ENCODE measurements around the gene CD72. TPM values are rescaled to one million over a fixed set of nuclear protein-coding genes. Genes with fewer than 3 reads are reported as not detected.

Gene CD72, protein sequence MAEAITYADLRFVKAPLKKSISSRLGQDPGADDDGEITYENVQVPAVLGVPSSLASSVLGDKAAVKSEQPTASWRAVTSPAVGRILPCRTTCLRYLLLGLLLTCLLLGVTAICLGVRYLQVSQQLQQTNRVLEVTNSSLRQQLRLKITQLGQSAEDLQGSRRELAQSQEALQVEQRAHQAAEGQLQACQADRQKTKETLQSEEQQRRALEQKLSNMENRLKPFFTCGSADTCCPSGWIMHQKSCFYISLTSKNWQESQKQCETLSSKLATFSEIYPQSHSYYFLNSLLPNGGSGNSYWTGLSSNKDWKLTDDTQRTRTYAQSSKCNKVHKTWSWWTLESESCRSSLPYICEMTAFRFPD
- total RNA-seq (1 to 10 TPM; 4.4 to 6.5 TPM), polyA plus RNA-seq (1 to 10 TPM; 1.4 to 1.8 TPM)

DNA sequence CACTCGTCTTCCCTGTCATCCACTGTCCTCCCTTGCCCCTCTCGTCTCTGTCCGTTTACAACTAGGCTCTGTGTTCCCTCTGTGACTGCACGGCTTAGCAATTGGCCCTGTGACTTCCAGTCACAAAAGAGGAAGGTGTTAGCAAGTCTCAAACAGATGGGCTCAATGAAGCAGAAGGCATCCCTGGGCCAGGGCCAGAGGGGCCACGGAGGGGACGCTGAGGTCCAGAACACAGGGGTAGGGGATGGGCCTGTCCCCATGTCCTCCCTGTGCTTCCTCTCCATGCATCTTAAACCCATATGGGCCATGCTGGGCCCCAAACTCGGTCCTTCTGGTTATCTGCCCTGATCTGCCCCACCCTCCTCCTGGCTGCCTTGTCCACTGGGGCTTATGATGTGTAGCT lies at the start of gene CD72:
Gene CD72, minus strand, starts transcription at position 89 of the 403 bp plus-strand sequence. CDS start 110 bp downstream, outside the sequence.
- H3K27ac ChIP-seq (ENCODE audit: low read depth, low read length), result peak within 1 kb of the TSS; percentile 60
- Mint-ChIP-seq H3K27ac (peak within 1 kb of the TSS; percentile 73 to 95 (median 93)), H3K36me3 (no peaks in the 10 kb centered on the region), H3K27me3 (no peaks in the 10 kb centered on the region), H3K4me3 (peak within 1 kb of the TSS; percentile 84 to 91 (median 88)), H3K9me3 (no peaks in the 10 kb centered on the region), H3K4me1 (peaks cover 26 to 58% (median 35%) of the 10 kb centered on the region in 4 donors)
- H3K36me3 ChIP-seq (ENCODE audit: insufficient read depth, low read length), result no peaks in the 10 kb centered on the region
- CTCF ChIA-PET (ENCODE audit: partially characterized antibody), result interaction anchor here (1.3 to 11.1 kb wide), 7 partner anchors 7 to 114 kb away, joined by 4 to 145 read pairs (median 14); partner anchors contain the start of genes CCDC107, CREB3, RMRP and TLN1
- H3K4me3 ChIP-seq (ENCODE audit: low read length in 2 of 2), result peak within 1 kb of the TSS; percentile 63 to 64
- H3K9me3 ChIP-seq (ENCODE audit: control insufficient read depth in 1 of 2, low read length in 2 of 2), result no peaks in the 10 kb centered on the region
- POLR2A ChIA-PET (ENCODE audit: partially characterized antibody), result interaction anchor here (1.2 to 8.2 kb wide), 6 partner anchors 11 to 77 kb away, joined by 5 to 148 read pairs (median 41); partner anchors contain the start of genes CCDC107, RMRP, SIT1 and TESK1
- no peaks in the 10 kb centered on the region for H3K27me3 ChIP-seq (ENCODE audit: insufficient read depth, low read length)
- no peak for DNase-seq
- H3K4me1 ChIP-seq (ENCODE audit: insufficient read depth, low read length), result peaks cover 36% of the 10 kb centered on the region
- intact Hi-C loops (cut with micrococcal nuclease), result loop anchor here (5.0 kb wide), 1 partner anchor 264 kb away; no protein-coding TSS in a partner anchor

DNA sequence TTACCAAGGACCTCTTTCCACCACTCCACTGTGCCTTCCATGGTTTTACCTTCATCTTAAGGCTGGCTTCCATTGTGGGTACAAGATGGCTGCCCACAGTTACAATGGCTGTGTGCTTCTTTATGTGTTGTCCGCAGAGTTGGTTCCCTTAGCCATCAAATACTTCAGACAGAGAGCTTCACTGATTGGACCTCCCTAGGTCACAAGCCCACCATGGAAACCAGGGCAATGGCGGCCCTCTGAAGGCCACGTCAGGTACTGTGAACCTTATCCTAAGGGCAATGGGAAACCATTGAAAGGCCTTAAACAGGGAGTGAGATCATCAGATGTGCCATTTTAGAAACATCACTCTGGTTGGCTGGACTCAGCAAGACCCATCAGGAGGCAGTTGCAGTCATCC lies 49.7 kb upstream of the CD72 start:
- Histone ChIP-seq H3K27me3 (ENCODE audit: insufficient read depth, low read length) (no peaks in the 10 kb centered on the region), H3K36me3 (ENCODE audit: insufficient read depth, low read length) (no peaks in the 10 kb centered on the region), H3K4me1 (ENCODE audit: insufficient read depth, low read length) (peaks cover 25% of the 10 kb centered on the region), H3K27ac (ENCODE audit: low read depth, low read length) (no peak overlapping the region), H3K9me3 (ENCODE audit: control insufficient read depth in 1 of 2, low read length in 2 of 2) (no peaks in the 10 kb centered on the region), H3K4me3 (ENCODE audit: low read length in 2 of 2) (no peak overlapping the region)
- Mint-ChIP-seq H3K4me1 (peaks cover 19 to 37% (median 28%) of the 10 kb centered on the region in 4 donors), H3K4me3 (no peak overlapping the region), H3K27ac (no peak overlapping the region), H3K9me3 (peaks cover 0 to under 1% (median 0%) of the 10 kb centered on the region in 8 donors), H3K36me3 (no peaks in the 10 kb centered on the region), H3K27me3 (no peaks in the 10 kb centered on the region)
- POLR2A ChIA-PET (ENCODE audit: partially characterized antibody), result no interaction called here
- CTCF ChIA-PET (ENCODE audit: partially characterized antibody), result interaction anchor here (0.6 to 17.9 kb wide), 4 partner anchors 9 to 62 kb away, joined by 3 to 339 read pairs (median 133); partner anchors contain the start of genes CCDC107, RMRP, SIT1 and TPM2
- intact Hi-C loops (cut with micrococcal nuclease), result no loop called here
- no peak for DNase-seq

DNA sequence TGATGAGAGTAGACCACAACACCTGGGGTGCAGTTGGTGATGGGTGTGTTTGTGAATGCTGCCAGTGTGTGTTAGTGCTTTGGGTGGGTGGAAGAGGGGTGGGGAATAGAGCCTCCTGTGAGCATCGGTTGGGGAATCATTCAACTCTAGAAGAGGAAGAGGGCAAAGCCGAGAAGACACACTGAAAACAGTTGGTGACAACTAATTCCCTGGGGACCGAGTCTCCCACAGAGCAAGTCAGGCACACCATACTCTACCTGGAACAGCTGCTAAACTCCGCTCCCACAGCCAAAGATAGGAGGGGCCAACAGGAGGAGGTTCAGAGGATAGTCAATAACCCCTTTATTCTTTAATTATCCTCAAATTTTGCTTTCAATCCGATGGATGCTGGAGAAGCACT lies 48.3 kb upstream of the CD72 start:
- H3K27ac ChIP-seq (ENCODE audit: low read depth, low read length), result no peak overlapping the region
- Mint-ChIP-seq H3K9me3 (peaks cover 0 to 1% (median 0%) of the 10 kb centered on the region in 8 donors), H3K27ac (peak overlapping the region in 2 of 7 donors; percentile 9 to 42), H3K4me3 (peak overlapping the region in 1 of 8 donors; percentile 15), H3K27me3 (no peaks in the 10 kb centered on the region), H3K36me3 (peaks cover 4% of the 10 kb centered on the region in 2 donors), H3K4me1 (peaks cover 32 to 51% (median 42%) of the 10 kb centered on the region in 4 donors)
- CTCF ChIA-PET (ENCODE audit: partially characterized antibody), result interaction anchor here (1.0 to 17.9 kb wide), 5 partner anchors 9 to 216 kb away, joined by 3 to 339 read pairs (median 10); partner anchors contain the start of genes CCDC107, RMRP, SIT1 and TPM2
- H3K9me3 ChIP-seq (ENCODE audit: control insufficient read depth in 1 of 2, low read length in 2 of 2), result no peaks in the 10 kb centered on the region
- intact Hi-C loops (cut with micrococcal nuclease), result no loop called here
- H3K27me3 ChIP-seq (ENCODE audit: insufficient read depth, low read length), result no peaks in the 10 kb centered on the region
- H3K4me3 ChIP-seq (ENCODE audit: low read length in 2 of 2), result no peak overlapping the region
- DNase-seq, result no peak
- no peaks in the 10 kb centered on the region for H3K36me3 ChIP-seq (ENCODE audit: insufficient read depth, low read length)
- H3K4me1 ChIP-seq (ENCODE audit: insufficient read depth, low read length), result peaks cover 39% of the 10 kb centered on the region
- POLR2A ChIA-PET (ENCODE audit: partially characterized antibody), result interaction anchor here (1.8 to 12.3 kb wide), 4 partner anchors 9 to 65 kb away, joined by 8 to 420 read pairs (median 96); partner anchors contain the start of genes CCDC107, CREB3, RMRP and SIT1

DNA sequence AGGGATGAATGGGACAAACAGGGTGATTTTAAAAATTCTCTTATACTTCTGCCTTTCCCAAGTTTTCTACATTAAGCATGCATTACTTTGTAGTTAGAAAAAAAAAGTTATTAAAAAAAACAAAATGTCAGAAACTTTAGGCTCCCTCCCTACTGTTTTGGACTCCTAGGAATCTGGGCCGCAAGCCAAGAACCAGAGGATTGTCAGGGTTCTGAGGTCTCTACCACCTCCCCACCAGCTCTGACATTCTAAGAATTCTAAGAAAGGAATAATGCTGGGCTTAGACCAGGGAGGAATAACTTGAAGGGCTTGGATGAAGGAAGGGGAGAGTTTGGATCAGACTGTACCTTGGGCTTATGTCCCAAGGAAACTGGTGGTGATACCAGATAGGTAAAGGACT lies 47.8 kb upstream of the CD72 start:
- Mint-ChIP-seq H3K4me3 (peak overlapping the region in 7 of 8 donors; percentile 8 to 91 (median 88)), H3K27ac (peak overlapping the region in 5 of 7 donors; percentile 9 to 63 (median 37)), H3K36me3 (peaks cover 5 to 7% of the 10 kb centered on the region in 2 donors), H3K4me1 (peaks cover 32 to 56% (median 45%) of the 10 kb centered on the region in 4 donors), H3K9me3 (peaks cover 0 to 1% (median 0%) of the 10 kb centered on the region in 8 donors), H3K27me3 (no peaks in the 10 kb centered on the region)
- no peak for DNase-seq
- Histone ChIP-seq H3K27ac (ENCODE audit: low read depth, low read length) (no peak overlapping the region), H3K9me3 (ENCODE audit: control insufficient read depth in 1 of 2, low read length in 2 of 2) (no peaks in the 10 kb centered on the region), H3K4me1 (ENCODE audit: insufficient read depth, low read length) (peaks cover 44% of the 10 kb centered on the region), H3K36me3 (ENCODE audit: insufficient read depth, low read length) (no peaks in the 10 kb centered on the region), H3K27me3 (ENCODE audit: insufficient read depth, low read length) (no peaks in the 10 kb centered on the region), H3K4me3 (ENCODE audit: low read length in 2 of 2) (no peak overlapping the region)
- intact Hi-C loops (cut with micrococcal nuclease), result no loop called here
- ChIA-PET POLR2A (ENCODE audit: partially characterized antibody) (interaction anchor here (0.9 to 12.3 kb wide), 8 partner anchors 9 to 83 kb away, joined by 3 to 420 read pairs (median 6); partner anchors contain the start of genes CCDC107, CREB3, GBA2 and RGP1), CTCF (ENCODE audit: partially characterized antibody) (interaction anchor here (1.1 to 17.9 kb wide), 9 partner anchors 9 to 68 kb away, joined by 3 to 339 read pairs (median 10); partner anchors contain the start of genes CCDC107, CREB3, RMRP and SIT1)

DNA sequence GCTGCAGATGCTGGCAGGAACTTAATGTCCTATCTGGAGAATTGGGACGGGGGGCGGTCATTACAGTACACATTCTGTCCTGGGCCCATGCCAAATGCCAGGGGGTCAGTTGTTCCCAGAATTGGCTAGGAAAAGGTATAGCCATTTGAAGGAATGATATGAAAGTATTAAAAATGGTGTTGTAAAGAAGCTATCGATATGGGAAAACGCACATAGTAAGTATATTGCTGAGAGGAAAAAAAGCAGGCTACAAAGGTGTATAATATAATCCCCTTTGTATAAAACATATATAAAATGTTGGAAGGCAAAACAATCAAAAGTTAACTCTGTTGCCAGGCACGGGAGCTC lies 47.2 kb upstream of the CD72 start:
- no peak for DNase-seq
- Mint-ChIP-seq H3K27me3 (no peaks in the 10 kb centered on the region), H3K27ac (peak overlapping the region; percentile 15 to 100 (median 89)), H3K4me3 (peak overlapping the region; percentile 83 to 91 (median 88)), H3K9me3 (peaks cover 0 to 1% (median 0%) of the 10 kb centered on the region in 8 donors), H3K36me3 (peaks cover 10 to 13% of the 10 kb centered on the region in 2 donors), H3K4me1 (peaks cover 38 to 62% (median 51%) of the 10 kb centered on the region in 4 donors)
- Histone ChIP-seq H3K27ac (ENCODE audit: low read depth, low read length) (peak overlapping the region; percentile 96), H3K36me3 (ENCODE audit: insufficient read depth, low read length) (peaks cover 5% of the 10 kb centered on the region), H3K27me3 (ENCODE audit: insufficient read depth, low read length) (no peaks in the 10 kb centered on the region), H3K4me1 (ENCODE audit: insufficient read depth, low read length) (peaks cover 50% of the 10 kb centered on the region), H3K4me3 (ENCODE audit: low read length in 2 of 2) (peak overlapping the region; percentile 42 to 51), H3K9me3 (ENCODE audit: control insufficient read depth in 1 of 2, low read length in 2 of 2) (no peaks in the 10 kb centered on the region)
- CTCF ChIA-PET (ENCODE audit: partially characterized antibody), result interaction anchor here (0.8 to 17.9 kb wide), 17 partner anchors 8 to 161 kb away, joined by 3 to 339 read pairs (median 4); partner anchors contain the start of genes CCDC107, CREB3, RMRP and SIT1
- POLR2A ChIA-PET (ENCODE audit: partially characterized antibody), result interaction anchor here (0.9 to 12.3 kb wide), 10 partner anchors 8 to 83 kb away, joined by 3 to 420 read pairs (median 4); partner anchors contain the start of genes CCDC107, CREB3, GBA2 and RGP1
- intact Hi-C loops (cut with micrococcal nuclease), result no loop called here

DNA sequence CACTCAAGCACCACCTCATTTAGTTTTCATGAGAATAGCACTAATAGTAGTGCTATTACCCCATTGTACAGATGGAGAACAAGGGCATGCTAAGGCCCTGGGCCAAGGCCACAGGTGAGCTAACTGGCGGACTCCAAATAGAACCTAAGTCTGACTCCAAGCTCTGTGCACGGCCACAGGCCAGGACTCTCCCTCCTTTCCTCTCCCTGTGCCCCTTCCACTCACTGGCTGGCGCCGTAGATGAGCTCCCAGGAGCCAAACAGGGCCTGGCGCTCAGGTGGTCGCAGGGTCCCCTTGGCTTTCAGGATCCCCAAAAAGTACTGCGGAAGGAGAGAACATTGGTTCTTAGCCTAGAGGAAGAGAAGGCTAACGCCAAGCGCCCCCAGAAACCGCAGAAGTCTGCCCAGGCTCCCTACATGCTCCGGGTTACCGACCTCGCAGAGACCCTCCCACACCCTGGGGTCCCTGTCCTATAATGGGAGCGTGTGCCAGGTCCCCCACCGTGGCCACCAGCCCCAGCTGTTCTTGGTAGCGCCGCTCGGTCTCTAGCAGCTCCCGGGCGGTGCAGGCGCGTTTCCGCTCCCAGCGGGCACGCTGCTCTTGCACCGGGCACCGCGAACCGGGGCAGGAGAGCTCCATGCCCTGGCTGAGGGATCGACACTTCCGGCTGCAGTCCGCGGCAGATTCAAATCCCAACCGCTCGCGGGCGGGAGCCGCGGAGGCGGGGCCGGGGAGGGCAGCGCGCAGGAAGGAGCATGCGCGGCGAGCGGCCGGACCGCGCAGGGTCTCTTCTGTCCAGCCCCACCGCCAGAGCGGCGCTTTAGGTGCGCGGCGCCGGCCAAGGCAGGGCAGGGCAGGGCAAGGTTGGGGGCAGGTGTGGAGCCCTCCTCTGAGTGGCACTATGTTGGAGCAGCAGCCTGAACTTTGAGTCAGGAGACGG lies 46.6 kb upstream of the CD72 start, which contains the start of gene ARHGEF39:
Gene ARHGEF39, minus strand, starts transcription at position 665 of the 940 bp plus-strand sequence. Its CDS starts 26 bp downstream, at position 639.
- Histone ChIP-seq H3K4me1 (ENCODE audit: insufficient read depth, low read length) (peaks cover 56% of the 10 kb centered on the region), H3K27ac (ENCODE audit: low read depth, low read length) (peak within 1 kb of the TSS; percentile 96), H3K4me3 (ENCODE audit: low read length in 2 of 2) (peak within 1 kb of the TSS; percentile 42 to 51), H3K9me3 (ENCODE audit: control insufficient read depth in 1 of 2, low read length in 2 of 2) (no peaks in the 10 kb centered on the region), H3K36me3 (ENCODE audit: insufficient read depth, low read length) (peaks cover 10% of the 10 kb centered on the region), H3K27me3 (ENCODE audit: insufficient read depth, low read length) (no peaks in the 10 kb centered on the region)
- ChIA-PET CTCF (ENCODE audit: partially characterized antibody) (interaction anchor here (0.6 to 17.9 kb wide), 21 partner anchors 8 to 162 kb away, joined by 3 to 339 read pairs (median 4); partner anchors contain the start of genes CA9, CCDC107, CREB3 and RMRP), POLR2A (ENCODE audit: partially characterized antibody) (interaction anchor here (0.7 to 12.3 kb wide), 18 partner anchors 9 to 92 kb away, joined by 3 to 420 read pairs (median 4); partner anchors contain the start of genes CREB3, GBA2, RGP1 and SIT1)
- peaks cover 13 to 19% of the 10 kb centered on the region in 2 donors for H3K36me3 Mint-ChIP-seq
- H3K4me1 Mint-ChIP-seq, result peaks cover 44 to 68% (median 56%) of the 10 kb centered on the region in 4 donors
- intact Hi-C loops (cut with micrococcal nuclease), result no loop called here
- H3K27me3 Mint-ChIP-seq, result no peaks in the 10 kb centered on the region
- peak within 1 kb of the TSS; percentile 82 to 100 (median 97) for H3K27ac Mint-ChIP-seq
- H3K4me3 Mint-ChIP-seq, result peak within 1 kb of the TSS; percentile 83 to 91 (median 88)
- peaks cover 0 to 1% (median 0%) of the 10 kb centered on the region in 8 donors for H3K9me3 Mint-ChIP-seq
- peak; percentile 64 to 72 (median 67) for DNase-seq

Data from CD4-positive, alpha-beta memory T cell (primary cell).